GM18508 (cell line): ENCODE measurements around the gene CHID1.

Source experiments
- ATAC-seq: cut with Tn5 transposase; IDR thresholded peaks from one replicate; pipeline ENCODE4 v1.9.1; 2021; ENCODE audit warnings: moderate number of reproducible peaks; ENCODE audit not compliant: insufficient read depth, unreplicated experiment

The CHID1 gene

GRCh38 chr11:867856-868358, 42.7 kb downstream of the CHID1 start:
- ATAC-seq: no peak

GRCh38 chr11:866481-866880, 44.1 kb downstream of the CHID1 start:
- ATAC-seq: no peak

- ATAC-seq: no peak
Observed at GRCh38 chr11:865462-866430, 44.9 kb downstream of the CHID1 start.

DNA sequence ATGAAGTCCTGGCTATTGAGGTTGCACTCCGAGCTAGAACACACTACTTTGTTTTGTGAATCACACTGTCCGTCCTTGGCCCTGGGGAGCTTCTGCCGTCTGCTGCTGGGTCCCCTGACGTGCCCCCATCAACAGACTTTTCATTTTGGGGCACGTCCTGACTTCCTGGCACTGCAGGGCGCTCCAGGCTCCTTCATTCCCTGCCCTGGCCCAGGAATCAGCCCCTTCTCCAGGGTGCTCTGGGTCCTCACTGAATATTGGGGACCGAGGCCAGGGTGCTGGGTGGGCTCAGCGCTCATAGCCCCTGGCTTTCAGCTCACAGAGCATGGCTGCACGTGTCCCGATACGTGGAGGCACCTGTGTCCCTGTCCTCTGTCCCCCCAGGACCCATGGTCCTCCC, 45.7 kb downstream of the CHID1 start:
- no peak for ATAC-seq

DNA sequence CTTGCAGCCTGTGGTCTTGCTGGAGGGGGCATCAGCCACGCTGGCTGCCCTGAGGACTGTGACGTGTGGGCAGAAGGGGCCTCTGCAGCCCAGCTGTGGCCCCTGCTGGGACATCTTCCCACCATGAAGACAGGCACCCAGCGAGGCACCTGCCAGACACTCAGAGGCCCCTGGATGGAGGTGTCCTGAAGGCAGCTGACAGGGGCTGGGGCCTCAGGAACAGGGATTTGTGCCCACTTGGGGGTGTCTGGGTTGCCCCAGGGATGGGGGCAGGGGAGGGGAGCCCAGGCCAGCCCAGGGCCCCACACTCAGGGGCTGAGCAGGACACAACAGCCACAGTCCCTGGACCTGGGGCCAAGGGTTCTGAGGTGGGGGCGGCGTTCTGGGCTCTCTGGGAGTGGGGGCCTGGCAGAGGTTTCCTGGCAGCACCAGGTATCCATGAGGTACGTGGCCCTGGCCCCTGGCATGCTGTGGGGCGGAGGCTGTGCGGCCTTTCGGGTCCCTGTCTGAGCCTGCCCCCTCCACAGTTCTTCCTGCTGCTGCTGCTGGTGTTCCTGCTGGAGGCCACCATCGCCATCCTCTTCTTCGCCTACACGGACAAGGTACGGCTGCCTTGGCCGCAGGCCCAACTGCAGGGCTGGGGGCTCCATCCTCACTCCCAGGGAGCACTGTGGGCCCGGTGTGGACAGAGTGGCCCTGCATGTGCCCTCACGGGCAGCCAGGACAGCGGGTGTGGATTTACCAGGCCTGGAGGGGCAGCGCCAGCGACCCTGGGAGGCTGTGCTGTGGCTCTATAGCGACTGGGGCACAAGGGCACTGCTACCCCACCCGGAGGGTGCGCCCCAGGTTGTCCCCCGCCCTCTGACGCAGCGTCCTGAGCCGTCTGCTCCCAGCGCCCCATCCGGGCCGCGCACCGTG, 46.4 kb downstream of the CHID1 start:
- no peak for ATAC-seq

DNA sequence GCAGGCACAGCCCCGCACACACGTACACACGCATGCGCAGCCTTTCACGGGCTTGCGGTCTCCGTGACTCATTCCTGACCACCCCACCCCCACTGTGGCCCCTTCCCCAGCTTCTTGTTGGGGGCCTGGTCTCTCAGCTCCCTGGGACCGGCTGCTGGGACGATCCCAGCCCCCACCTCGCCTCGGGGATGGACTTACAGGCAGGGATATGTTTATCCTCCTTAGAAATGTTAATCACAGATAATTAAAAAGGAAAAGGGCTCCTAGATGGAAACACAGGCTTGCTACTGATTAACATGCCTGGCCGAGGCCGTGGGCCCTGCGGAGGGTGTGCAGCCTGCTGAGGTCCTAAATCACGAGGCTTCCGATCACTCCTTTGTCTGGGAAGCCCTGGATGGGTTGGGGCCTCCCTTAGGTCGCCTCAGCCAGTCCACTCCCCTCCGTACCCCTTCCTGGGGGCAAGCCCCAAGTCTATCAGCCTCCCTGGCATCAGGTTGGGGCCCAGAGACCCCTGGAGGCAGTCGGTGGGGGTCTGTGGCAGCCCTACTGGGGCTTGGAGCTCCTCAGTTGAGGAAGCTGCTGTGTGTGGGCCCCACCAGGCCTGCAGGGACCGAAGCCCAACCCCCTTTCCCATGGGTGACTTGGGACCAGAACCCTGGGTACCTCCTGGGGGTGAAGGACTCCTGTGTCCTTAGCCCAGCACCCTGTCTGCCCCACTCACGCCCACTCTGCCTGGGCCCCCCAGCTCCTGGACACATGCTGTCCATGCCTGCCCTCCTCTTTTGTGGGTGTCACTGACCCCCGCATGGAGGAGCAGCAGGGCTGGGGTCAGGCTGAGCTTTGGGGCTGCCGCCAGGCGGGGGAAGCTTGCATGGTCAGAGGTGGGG, 47.3 kb downstream of the CHID1 start:
- no peak for ATAC-seq

GRCh38 chr11:862696-863022, 48.0 kb downstream of the CHID1 start:
- no peak for ATAC-seq

DNA sequence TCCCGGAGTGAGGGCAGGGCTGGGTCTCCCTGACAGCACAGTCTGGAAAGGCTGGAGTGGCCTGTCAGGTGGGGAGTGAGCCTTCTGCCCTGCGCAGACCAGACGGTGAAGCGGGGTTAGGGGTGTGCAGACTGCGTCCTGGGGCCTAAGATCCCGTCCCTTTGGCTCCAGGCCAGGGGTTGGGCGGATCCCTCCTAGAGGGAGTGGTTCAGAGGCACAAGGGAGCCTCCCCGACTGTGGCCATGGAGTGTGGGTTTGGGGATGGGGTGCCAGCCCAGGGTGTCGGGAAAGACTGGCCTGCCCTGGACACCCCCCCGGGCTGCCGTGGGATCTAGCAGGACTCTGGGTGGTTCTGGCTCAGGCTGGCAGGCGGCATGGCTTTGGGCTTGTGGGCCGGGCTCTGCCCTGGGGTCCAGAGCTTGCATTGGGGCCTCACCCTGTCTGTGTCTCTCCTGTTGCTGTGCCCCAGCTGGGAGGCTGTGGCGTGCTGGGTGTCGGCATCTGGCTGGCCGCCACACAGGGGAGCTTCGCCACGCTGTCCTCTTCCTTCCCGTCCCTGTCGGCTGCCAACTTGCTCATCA, 48.4 kb downstream of the CHID1 start:
- ATAC-seq: no peak

DNA sequence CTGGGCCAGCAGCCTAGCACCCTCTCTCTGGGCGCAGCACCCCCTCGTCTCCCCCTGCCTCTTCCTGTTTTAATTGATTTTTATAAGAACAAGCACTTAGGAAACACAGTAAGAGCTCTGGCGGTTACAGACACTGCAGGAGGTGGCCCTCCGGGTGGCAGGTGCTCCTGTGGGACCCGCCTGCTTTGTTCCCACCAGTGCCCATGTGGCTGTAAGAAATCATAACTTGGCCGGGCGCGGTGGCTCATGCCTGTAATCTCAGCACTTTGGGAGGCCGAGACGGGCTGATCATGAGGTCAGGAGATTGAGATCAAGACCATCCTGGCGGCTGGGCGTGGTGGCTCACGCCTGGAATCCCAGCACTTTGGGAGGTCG, 49.5 kb downstream of the CHID1 start:
- ATAC-seq: no peak

DNA sequence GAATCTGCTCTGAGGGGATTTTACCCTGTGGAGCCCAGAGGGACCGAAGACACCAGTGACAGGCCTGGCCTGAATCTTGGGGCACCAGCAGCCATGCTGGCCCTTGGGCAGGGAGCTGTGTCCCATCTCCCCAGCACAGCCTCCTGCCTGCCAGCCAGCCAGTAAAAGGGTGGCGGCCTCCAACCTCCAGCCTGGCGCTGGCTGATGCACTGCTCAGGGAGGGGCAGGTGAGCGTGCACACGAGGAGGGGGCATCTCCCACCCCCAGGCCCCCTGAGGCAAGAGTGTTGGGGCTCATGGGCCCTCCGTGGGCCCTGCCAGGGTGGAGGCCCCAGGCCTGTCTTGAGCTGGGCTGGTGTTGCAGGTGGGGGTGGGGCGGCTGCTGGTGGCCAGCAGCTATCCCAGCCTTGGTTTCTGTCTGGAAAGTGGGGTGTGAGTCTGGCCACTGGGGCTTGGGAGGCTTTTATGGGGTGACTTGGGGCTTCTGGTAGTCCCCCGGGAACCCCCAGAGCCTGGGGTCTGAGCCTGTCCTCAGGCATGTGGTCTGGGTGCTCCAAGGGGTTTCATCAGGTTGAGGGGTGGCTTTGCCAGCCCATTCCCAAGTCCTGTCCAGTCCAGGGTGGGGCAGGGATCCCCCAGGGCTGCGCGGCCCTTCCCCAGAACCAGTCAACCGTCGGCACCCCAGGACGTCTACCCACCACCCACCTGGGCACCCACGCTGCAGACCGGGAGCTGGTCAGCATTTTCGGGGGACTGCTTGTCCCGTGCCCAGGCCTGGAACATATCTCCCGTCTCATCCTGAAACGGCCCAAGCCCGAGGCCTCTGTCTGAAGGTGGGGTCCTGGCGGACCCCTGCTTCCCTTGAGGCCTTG, 50.1 kb downstream of the CHID1 start:
- ATAC-seq: no peak

DNA sequence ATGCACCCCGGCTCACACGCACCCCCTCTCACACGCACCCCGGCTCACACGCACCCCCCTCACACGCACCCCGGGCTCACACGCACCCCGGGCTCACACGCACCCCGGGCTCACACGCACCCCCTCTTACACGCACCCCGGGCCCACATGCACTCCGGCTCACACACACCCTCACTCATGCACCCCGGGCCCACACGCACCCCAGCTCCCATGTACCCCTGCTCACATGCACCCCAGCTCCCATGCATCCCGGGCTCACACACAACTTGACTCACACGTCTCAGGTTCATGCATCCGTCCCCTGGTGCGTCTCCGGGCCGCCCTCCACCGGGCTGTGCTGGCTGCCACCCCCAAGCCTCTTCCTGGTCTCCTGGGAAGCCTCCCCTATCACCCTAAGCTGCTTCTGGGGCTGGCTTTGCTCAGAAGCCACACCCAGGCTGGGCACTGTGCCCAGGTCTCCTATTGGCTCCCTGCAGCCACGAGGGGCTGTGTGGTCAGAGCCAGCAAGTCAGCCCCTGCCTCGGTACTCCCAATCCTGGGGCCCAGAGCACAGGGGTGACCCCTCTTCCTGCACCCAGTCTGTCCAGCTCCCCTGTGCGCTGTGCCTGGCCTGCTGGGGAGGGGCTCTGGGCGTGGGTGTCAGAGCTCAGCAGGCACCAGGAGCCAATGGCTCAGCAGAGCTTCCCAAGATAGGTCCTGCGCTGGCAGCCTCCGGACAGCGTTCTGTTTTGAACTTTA, 51.0 kb downstream of the CHID1 start:
- ATAC-seq: no peak

DNA sequence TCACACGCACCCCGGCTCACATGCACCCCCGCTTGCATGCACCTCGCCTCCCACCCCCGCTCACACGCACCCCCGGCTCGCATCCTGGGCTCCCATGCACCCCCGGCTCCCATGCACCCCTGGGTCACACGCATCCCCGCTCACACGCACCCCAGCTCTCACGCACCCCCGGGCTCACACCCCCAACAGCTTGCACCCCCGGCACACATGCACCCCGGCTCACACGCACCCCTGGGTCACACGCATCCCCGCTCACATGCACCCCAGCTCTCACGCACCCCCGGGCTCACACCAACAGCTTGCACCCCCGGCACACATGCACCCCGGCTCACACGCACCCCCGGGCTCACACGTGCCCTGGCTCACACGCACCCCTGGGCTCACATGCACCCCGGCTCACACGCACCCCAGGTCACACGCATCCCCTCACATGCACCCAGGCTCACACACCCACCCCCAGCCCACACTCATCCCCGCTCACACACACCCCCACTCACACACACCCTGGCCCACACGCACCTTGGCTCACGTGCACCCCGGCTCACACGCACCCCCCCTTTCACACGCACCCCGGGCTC, 51.8 kb downstream of the CHID1 start:
- no peak for ATAC-seq

GRCh38 chr11:858053-858761, 52.4 kb downstream of the CHID1 start:
- no peak for ATAC-seq

DNA sequence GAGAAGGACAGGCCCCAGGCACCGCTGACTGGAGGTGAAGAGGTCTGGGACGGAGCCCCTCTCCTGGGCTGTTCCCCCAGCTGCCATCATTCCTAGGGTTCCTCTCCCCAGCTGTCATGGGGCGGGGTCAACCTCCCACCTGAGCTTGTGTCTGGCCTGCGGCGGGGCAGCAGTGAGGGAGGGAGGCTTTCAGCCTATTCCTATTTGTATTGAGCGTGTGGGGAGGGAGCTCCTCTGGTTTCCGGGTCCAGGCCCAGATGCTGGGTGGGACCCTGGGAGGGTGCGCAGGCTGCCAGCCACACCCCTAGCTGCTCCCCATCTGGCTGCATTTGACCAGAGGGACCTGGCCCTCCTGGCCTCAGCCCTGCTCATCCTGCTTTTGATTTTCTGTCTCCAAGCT, 54.2 kb downstream of the CHID1 start:
- ATAC-seq: no peak

- ATAC-seq: no peak
Observed at GRCh38 chr11:855796-856195, 54.8 kb downstream of the CHID1 start.

GRCh38 chr11:855330-855674, 55.3 kb downstream of the CHID1 start:
- no peak for ATAC-seq

GRCh38 chr11:854601-855329, 55.8 kb downstream of the CHID1 start:
- no peak for ATAC-seq
